ENCODE results near the gene HMCN2.

HMCN2 gene

GRCh38 chr9:130234340-130235260 lies 31.0 kb upstream of the HMCN2 start:
- no peak overlapping the region for H3K4me3 ChIP-seq (ENCODE audit: low read depth, low read length)
- no peak for DNase-seq (ENCODE audit: low read depth)
- TF ChIP-seq, protein P1, sequence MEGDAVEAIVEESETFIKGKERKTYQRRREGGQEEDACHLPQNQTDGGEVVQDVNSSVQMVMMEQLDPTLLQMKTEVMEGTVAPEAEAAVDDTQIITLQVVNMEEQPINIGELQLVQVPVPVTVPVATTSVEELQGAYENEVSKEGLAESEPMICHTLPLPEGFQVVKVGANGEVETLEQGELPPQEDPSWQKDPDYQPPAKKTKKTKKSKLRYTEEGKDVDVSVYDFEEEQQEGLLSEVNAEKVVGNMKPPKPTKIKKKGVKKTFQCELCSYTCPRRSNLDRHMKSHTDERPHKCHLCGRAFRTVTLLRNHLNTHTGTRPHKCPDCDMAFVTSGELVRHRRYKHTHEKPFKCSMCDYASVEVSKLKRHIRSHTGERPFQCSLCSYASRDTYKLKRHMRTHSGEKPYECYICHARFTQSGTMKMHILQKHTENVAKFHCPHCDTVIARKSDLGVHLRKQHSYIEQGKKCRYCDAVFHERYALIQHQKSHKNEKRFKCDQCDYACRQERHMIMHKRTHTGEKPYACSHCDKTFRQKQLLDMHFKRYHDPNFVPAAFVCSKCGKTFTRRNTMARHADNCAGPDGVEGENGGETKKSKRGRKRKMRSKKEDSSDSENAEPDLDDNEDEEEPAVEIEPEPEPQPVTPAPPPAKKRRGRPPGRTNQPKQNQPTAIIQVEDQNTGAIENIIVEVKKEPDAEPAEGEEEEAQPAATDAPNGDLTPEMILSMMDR (IDR thresholded peaks at IDR 0.05; ENCODE audit: low read depth, low read length, missing control alignments), result no peak

DNA sequence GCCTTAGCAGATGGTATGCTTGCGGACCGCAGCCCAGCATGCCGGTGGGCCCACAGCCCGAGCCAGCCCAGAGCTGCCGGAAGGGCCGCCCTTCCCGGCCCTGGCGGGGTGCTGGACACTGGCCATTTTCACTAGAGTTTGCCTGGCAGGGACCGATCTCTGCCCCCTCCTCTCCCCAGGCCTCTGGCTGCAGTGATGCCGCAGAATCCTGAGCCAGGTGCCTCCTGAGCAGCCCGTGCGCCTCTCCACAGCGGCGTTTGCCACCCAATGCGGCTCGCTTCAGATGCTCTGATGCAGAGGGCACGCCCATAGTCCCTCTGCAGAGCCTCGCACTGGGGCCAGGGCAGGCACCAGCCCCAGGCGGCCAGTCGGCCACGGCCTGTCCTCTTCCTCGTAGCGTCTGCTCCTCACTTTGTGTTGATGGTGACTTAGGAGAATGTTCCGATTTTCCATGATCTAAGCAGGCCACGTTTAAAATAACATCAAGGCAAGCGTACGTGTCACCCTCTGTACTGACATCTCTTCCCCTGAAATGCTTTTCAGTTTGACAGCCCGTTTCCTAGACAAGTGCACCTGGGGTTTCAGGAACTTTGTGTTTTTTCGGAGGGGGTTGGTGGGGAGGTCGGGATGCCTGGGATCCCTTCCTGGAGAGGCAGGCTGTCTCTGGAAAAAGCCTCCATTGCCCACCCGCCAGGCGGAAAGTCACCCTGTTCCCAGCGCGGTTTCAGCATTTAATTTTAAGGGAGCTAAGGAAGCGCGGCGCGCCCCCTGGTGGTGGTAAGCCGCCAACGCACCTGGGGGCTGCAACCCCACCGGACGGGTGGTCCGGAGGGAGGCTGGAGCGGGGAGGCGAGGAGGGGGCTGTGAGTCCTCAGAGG lies 29.8 kb upstream of the HMCN2 start:
- DNase-seq (ENCODE audit: low read depth), result no peak
- no peak overlapping the region for H3K4me3 ChIP-seq (ENCODE audit: low read depth, low read length)
- TF ChIP-seq, protein P1 (IDR thresholded peaks at IDR 0.05; ENCODE audit: low read depth, low read length, missing control alignments), result peak; percentile 96

DNA sequence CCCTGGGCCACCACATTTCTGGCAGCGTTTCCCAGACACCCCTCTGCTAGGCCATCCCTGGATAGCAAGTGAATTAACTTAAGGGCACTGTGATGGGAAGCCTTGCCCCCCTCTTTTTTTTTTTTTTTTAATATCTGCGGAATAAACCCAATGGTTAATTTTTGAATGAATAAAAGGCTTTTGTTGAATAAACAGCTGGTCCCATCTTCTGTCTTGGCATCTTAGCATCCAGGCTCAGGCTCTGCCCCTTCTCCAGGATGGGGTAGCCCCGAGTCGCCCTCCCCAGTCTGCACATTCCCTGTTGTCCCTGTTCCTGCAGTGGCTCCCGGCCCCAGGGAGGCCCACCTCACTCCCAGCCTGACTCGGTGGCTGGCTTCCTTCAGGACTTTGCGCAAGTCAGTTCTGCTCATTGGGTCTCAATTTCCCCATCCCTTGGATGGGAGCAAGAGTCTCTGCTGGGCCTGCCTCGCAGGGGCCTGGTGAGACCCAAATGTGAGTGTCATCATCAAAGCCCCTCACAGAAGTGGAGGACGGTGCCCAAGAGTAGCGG lies 29.0 kb upstream of the HMCN2 start:
- TF ChIP-seq, protein P1 (IDR thresholded peaks at IDR 0.05; ENCODE audit: low read depth, low read length, missing control alignments), result no peak
- DNase-seq (ENCODE audit: low read depth), result no peak
- no peak overlapping the region for H3K4me3 ChIP-seq (ENCODE audit: low read depth, low read length)

DNA sequence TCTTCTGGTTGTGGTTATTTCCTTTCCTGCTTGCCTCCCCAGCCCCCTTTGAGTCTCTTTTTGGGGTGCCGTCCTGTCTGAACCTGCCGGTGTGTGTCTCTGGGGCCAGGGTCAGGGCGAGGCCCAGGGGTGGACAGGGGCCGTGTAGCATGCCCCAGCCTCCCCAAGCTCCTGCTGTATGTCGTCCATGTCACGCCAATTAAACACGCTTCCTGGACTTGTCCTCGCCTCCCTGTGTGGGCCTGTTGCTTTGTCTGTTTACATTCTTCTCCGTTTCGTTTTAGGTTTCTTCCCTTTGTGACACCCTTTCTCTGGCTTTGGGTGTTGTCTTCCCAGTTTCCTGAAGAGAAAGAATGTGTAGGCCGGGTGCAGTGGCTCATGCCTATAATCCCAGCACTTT lies 28.5 kb upstream of the HMCN2 start:
- no peak for DNase-seq (ENCODE audit: low read depth)
- H3K4me3 ChIP-seq (ENCODE audit: low read depth, low read length), result no peak overlapping the region
- TF ChIP-seq, protein P1 (IDR thresholded peaks at IDR 0.05; ENCODE audit: low read depth, low read length, missing control alignments), result no peak

DNA sequence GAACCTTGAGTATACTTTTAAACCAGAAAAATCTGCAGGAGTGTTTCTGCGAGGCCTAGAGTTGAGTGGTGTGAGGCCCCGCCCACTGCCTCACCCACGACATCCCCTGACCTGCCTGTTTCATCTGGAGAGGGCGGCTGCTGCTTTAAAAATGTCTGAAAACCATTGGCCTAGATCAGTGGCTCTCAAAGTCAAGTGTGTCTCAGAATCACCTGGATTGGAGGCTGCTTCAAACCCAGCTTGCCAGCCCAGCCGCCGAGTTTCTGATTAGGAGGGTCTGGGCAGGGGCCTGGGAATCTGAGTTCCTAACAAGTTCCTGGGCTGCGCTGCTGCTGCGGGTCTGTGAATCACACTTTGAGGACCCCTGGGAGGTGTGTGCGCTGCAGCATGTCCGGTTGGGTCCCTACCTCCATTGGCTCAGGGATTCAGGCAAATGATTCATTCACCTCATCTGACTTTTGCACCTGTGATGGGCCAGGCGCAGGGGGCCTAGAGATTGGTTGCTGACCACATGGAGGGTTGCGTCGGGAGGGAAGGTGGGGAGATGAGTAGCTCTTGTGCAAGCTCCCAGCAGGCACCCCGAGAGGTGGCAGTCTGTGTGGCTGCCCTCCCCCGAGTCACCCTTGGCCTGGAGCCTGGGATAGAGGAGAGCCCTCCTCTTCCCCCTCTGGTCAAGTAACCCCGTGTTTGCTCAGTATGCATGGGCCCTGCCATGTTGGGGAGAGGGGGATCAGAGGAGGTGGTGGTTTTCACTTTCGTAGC lies 27.6 kb upstream of the HMCN2 start:
- TF ChIP-seq, protein P1 (IDR thresholded peaks at IDR 0.05; ENCODE audit: low read depth, low read length, missing control alignments), result no peak
- no peak for DNase-seq (ENCODE audit: low read depth)
- no peak overlapping the region for H3K4me3 ChIP-seq (ENCODE audit: low read depth, low read length)

DNA sequence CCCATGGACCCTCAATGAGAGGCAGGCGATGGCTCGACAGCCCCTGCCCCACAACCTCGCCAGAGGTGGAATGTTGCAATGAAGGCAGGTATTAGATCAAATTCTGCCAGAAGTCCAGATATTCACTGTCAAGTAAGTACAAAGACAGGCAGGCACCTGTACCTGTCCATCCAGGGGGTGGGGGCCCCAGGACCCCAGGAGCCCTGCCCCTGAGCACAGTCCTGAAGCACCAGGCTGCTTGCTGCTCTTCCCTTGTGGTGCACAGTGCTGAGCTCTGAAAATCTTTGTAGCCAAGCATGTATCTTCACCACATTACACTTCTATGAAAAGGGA lies 26.2 kb upstream of the HMCN2 start:
- DNase-seq (ENCODE audit: low read depth), result no peak
- H3K4me3 ChIP-seq (ENCODE audit: low read depth, low read length), result no peak overlapping the region
- TF ChIP-seq, protein P1 (IDR thresholded peaks at IDR 0.05; ENCODE audit: low read depth, low read length, missing control alignments), result no peak
